Measurements from ENCODE around the gene CAV2.

GRCh38 chr7:116495736-116496135, 3.8 kb upstream of the CAV2 start:
- no peak for TF ChIP-seq CTCF (conservative IDR thresholded peaks at IDR 0.05; ENCODE audit: low read depth, low read length)
- no peak for TF ChIP-seq EZH2 (IDR thresholded peaks at IDR 0.05; ENCODE audit: low read length, unreplicated experiment)
- TF ChIP-seq EZH2phosphoT487 (IDR thresholded peaks at IDR 0.05; ENCODE audit: borderline replicate concordance, low read length), result no peak

All from PC-3 (cell line).